ENCODE results near the gene MLLT6.

MLLT6 gene

DNA sequence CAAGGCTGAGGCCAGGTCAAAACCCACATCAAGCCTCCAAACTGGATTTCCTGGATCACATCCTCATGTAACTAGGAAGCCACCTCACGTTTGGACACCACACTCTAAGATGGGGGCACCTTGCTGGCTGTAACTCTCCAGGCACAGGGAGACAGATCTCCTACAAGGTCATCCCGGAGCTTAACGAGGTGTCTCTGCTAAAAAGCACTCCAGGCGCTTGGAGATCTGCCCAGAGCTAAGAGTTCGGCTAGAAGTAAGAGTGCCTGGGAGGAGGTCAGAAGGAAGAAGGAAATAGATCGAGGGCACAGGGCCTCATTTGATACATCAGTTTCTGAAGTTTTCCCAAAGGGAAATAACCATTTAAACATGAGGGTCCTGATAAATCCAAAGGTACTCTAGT is 63.3 kb downstream of the MLLT6 start:
- H3K27me3 ChIP-seq (ENCODE audit: low read length): no peaks in the 10 kb centered on the region
- H3K4me3 ChIP-seq (ENCODE audit: insufficient read depth, low read length, poor library complexity, severe bottlenecking): no peak overlapping the region
- H3K9me3 ChIP-seq (ENCODE audit: insufficient read depth, low read length): no peaks in the 10 kb centered on the region
- H4K20me1 ChIP-seq (ENCODE audit: low read depth, low read length): no peaks in the 10 kb centered on the region
- H3K79me2 ChIP-seq (ENCODE audit: insufficient read depth, low read length): no peaks in the 10 kb centered on the region
- no peaks in the 10 kb centered on the region for H3F3A ChIP-seq (ENCODE audit: insufficient read depth)
- no peak overlapping the region for H3K27ac ChIP-seq (ENCODE audit: low read depth, low read length)
- H2AFZ ChIP-seq (ENCODE audit: low read depth, low read length, severe bottlenecking): no peak overlapping the region
- peaks cover 4% of the 10 kb centered on the region; the same call in 1 of the 2 replicates for H3K36me3 ChIP-seq (ENCODE audit: low read length)
- no peak overlapping the region for H3K9ac ChIP-seq (ENCODE audit: low read length)
- H3K9me2 ChIP-seq (replicated peaks; ENCODE audit: insufficient read depth, low read length): no peaks in the 10 kb centered on the region
- no peak overlapping the region for H3K4me2 ChIP-seq (ENCODE audit: low read depth, low read length, poor library complexity, severe bottlenecking)
- no peak for TF ChIP-seq CTCF (IDR thresholded peaks at IDR 0.05; ENCODE audit: insufficient read depth, low read length, poor library complexity, severe bottlenecking)
- TF ChIP-seq EZH2phosphoT487 (conservative IDR thresholded peaks at IDR 0.05; ENCODE audit: low read length): no peak

DNA sequence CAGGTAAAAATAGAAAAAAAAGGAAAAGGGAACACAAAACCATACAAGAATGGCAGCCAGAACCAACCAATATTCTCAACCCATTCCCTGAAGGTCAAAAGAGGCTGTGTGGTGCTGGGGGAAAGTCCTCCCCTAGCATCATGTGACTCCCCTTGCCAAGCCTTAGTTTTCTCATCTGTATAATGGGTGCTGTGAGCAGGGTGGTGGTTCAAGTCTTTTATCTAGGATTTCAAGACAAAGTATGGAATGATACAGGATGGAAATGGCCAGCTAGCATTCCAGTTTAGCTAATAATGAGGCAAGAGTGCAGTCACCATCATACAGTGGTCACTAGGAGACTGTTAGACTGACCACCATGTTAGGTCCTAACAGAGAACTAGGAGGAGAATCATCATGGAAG is 68.2 kb downstream of the MLLT6 start:
- no peaks in the 10 kb centered on the region for H3K9me3 ChIP-seq (ENCODE audit: insufficient read depth, low read length)
- H3K9me2 ChIP-seq (replicated peaks; ENCODE audit: insufficient read depth, low read length): no peaks in the 10 kb centered on the region
- H4K20me1 ChIP-seq (ENCODE audit: low read depth, low read length): no peaks in the 10 kb centered on the region
- H3F3A ChIP-seq (ENCODE audit: insufficient read depth): no peaks in the 10 kb centered on the region
- H2AFZ ChIP-seq (ENCODE audit: low read depth, low read length, severe bottlenecking): no peak overlapping the region
- TF ChIP-seq EZH2phosphoT487 (conservative IDR thresholded peaks at IDR 0.05; ENCODE audit: low read length): no peak
- no peak for TF ChIP-seq CTCF (IDR thresholded peaks at IDR 0.05; ENCODE audit: insufficient read depth, low read length, poor library complexity, severe bottlenecking)
- H3K9ac ChIP-seq (ENCODE audit: low read length): no peak overlapping the region
- no peak overlapping the region for H3K4me3 ChIP-seq (ENCODE audit: insufficient read depth, low read length, poor library complexity, severe bottlenecking)
- no peak overlapping the region for H3K27ac ChIP-seq (ENCODE audit: low read depth, low read length)
- no peaks in the 10 kb centered on the region for H3K27me3 ChIP-seq (ENCODE audit: low read length)
- H3K4me2 ChIP-seq (ENCODE audit: low read depth, low read length, poor library complexity, severe bottlenecking): no peak overlapping the region
- no peaks in the 10 kb centered on the region for H3K36me3 ChIP-seq (ENCODE audit: low read length)
- no peaks in the 10 kb centered on the region for H3K79me2 ChIP-seq (ENCODE audit: insufficient read depth, low read length)

DNA sequence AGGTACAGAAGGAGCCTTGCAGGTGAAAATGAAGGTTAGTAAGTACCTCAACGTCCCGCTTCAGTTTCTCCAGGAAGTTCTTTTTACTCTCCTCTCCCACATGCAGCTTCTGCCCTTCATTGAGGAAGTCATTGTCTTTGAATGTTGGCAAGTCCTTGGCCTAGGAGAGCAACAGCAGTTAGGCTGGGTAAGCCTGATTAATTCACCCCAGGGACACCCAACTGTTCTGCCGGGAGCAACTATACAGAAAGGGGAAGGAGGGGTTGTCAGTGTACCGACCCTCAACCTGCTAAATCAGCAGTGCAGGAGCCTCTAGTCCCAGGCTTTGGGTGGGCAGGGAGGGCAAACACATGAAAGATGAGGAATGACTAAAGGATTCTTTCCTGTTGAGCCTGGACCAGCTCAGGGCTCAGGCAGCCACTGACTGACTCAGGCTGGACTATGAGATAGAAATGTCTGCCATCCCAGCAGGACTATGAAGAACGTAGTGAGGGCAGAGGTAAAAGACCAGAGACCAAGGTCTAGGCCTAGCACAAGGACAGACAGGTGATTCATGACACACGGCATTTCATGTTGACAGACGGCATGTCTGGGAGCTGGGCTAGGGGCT is 72.7 kb downstream of the MLLT6 start:
- no peaks in the 10 kb centered on the region for H3K9me2 ChIP-seq (replicated peaks; ENCODE audit: insufficient read depth, low read length)
- TF ChIP-seq CTCF (IDR thresholded peaks at IDR 0.05; ENCODE audit: insufficient read depth, low read length, poor library complexity, severe bottlenecking) (no peak), EZH2phosphoT487 (conservative IDR thresholded peaks at IDR 0.05; ENCODE audit: low read length) (no peak)
- H3K4me3 ChIP-seq (ENCODE audit: insufficient read depth, low read length, poor library complexity, severe bottlenecking): no peak overlapping the region
- no peak overlapping the region for H2AFZ ChIP-seq (ENCODE audit: low read depth, low read length, severe bottlenecking)
- H3K79me2 ChIP-seq (ENCODE audit: insufficient read depth, low read length): no peaks in the 10 kb centered on the region
- no peaks in the 10 kb centered on the region for H3K27me3 ChIP-seq (ENCODE audit: low read length)
- no peaks in the 10 kb centered on the region for H3K36me3 ChIP-seq (ENCODE audit: low read length)
- no peak overlapping the region for H3K4me2 ChIP-seq (ENCODE audit: low read depth, low read length, poor library complexity, severe bottlenecking)
- no peak overlapping the region for H3K27ac ChIP-seq (ENCODE audit: low read depth, low read length)
- H3K9me3 ChIP-seq (ENCODE audit: insufficient read depth, low read length): no peaks in the 10 kb centered on the region
- no peaks in the 10 kb centered on the region for H3F3A ChIP-seq (ENCODE audit: insufficient read depth)
- no peak overlapping the region for H3K9ac ChIP-seq (ENCODE audit: low read length)
- no peaks in the 10 kb centered on the region for H4K20me1 ChIP-seq (ENCODE audit: low read depth, low read length)

All from SU-DHL-6 (cell line).